ENCODE measurements around the gene IMPDH1.

The IMPDH1 gene

DNA sequence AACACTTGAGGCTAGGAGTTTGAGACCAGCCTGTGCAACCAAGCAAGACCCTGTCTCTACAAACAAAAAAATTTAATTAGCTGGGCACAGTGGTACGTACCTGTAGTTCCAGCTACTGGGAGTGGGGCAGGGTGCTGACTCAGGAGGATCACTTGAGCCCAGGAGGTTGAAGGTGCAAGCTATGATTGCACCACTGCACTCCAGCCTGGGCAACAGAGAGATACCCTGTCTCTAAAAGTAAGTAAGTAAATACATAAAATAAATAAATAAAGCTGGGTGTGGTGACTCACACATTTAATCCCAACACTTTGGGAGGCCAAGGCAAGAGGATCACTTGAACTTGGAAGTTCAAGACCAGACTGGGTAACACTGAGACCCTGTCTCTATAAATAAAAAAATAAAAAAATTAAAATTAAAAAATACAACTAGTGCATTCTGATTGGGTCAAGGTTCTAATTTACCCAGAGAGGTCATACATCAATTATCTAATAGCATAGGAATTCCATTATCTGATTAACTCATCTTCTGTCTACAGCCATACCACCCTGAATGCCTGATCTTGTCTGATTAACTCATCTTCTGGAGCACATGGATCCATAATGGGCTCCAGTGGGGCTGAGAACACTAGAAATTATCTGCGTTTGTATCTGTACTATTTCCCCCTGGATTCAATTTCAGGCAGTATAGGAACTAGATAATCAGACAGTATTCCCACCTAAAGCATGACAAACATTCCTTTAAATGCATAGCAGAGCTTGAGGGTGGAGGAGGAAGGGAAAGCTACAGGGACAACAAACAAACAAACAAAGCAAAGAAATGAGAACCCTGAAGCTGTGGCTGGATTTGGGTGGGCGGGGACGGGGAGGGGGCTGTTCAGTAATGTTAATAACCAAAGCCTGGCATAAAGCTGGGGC is 24.9 kb upstream of the IMPDH1 start:
- DNase-seq = no peak

GRCh38 chr7:128431754-128432153 is 22.0 kb upstream of the IMPDH1 start:
- DNase-seq = no peak

DNA sequence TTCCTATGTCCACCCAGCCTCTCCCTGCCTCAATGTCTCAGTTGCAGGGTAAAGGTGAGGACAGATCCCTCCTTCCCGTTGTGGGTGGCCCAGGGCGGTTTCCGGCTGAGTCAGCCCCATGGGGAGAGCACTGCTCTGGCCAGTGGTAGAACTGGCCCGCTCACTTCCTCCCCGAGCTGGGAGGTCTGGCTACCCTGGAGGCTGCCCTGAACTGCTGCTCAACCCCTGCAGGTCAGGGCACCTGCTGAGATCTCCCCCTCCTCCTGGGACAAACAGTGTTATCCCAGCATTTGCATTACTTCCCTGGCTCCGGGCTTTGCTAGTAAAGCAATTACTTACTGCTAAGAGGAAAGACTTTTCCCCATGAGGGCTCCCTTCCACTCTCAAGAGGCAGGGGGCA is 21.4 kb upstream of the IMPDH1 start:
- DNase-seq = no peak

- no peak for DNase-seq
These were observed 20.4 kb upstream of the IMPDH1 start for GRCh38 chr7:128430207-128430606.

- DNase-seq = peak; percentile 87
These were observed 17.6 kb upstream of the IMPDH1 start for GRCh38 chr7:128427289-128427891.

- peak; percentile 85 for DNase-seq
These were observed 16.1 kb upstream of the IMPDH1 start for GRCh38 chr7:128425850-128426249.

- no peak for DNase-seq
These were observed 15.0 kb upstream of the IMPDH1 start for GRCh38 chr7:128424686-128425275.

DNA sequence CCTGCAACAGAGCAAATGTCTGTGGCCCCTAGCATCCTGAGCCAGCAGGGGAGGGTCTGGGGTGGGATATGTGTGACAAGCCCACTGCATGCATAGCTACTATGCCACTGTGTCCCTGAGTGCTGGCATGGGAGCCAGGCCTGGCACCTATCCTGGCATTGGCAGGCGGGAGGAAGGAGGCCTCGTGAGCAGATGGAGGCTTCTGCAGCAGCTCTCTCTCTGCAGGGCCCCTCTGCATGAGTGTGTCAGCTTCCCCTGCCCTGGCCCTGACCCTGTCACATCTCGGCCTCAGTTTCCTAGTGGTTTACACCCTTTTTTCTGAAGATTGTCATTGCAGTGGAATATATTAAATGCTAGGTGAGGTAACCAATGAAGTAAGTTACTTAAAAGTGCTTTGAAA is 13.1 kb upstream of the IMPDH1 start:
- DNase-seq = no peak

GRCh38 chr7:128422037-128422436 is 12.3 kb upstream of the IMPDH1 start:
- no peak for DNase-seq

DNA sequence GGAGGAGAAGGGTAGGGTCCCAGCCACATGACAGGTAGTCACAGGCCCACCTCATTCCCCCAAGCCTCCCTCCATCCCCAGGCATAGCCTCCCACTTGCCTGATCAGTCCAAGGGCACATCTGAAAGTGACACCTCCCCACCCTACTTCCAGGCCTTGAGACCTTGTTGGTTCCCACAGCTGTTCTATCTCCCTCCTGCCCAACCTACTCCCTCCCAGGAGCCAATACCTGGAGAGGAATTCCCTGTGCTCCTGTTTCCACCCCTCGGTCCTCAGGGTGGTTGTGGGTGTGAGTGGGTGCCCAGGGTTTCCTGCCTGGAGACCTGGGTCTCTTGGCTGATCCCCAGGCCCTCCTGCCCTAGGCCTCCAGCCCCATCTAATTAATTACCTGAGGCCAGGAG is 11.6 kb upstream of the IMPDH1 start:
- no peak for DNase-seq

DNA sequence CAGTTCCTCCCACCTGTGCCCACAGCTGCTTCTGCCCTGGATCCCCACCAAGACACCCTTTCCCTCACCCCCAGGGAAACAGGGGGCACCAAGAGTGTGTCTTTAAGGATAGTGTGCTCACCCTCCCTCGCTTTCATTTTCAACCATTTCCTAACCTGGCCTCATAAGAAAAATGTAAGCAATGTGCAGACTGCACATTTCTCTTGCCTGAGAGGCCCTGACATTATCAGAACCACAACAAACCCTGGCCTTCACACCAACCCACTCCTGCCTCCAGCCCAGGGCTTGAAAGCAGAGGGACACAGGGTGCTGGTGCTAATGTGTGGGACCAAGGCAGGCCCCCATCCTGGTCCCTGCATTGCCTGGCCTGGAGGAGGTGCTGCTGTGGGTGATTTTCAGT is 11.0 kb upstream of the IMPDH1 start:
- DNase-seq = no peak

GRCh38 chr7:128419257-128419656 is 9.5 kb upstream of the IMPDH1 start:
- DNase-seq = no peak

DNA sequence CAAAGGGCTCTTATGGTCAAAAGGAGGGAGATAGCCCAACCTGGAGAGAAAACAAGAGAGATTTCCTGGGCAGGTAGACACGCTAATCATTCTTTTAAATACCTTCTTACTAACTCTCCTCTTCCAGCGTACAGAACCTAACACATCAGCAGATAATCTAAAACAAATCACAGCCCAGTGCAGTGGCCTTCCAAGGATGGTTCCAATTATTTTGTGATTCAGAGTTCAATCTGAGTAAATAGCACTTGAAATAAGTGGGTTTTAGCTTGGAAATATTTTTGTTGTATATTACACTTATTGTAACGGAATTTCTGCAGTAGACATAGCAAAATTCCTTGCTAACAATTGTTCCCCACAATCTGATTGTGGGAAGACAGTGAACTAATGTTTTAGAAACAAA is 7.3 kb upstream of the IMPDH1 start:
- no peak for DNase-seq

DNA sequence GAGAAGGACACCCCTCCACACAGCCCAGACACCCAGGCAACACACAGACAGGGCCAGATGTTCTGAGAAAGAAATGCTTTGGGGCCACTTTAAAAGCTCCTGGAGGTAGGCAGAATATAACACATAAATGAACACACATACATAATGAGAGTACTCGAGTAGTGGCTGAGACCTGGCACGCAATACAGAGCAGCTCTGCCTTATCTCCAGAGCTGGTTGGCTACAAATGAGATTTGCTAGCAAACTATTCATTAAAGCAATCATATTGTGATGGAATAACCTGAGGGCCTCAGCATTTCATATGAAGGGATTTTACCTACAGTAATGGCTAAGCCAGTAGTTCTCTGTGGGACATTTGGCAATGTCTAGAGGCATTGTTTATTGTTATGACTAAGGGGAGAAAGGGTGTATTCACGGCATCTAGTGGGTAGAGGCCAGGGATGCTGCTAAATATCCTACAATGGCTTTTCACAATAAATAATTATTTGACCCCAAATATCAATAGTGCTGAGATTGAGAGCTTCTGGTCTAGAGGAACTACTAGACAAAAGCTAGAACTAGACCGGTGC is 5.5 kb upstream of the IMPDH1 start:
- no peak for DNase-seq

DNA sequence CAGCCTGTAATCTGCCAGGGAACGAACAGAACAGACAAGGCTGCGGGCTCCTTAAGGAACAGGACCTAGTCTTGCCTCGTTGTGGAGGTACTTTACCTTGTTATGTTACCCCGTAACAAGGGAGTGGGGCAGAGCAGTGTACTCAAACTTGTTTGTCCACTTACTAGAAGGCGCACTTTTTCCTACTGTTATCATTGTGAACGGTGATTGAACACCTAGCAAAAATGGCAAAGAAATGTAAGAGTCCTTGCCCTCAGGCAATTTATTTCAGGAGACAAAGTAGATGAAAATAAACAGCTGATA is 620 bp upstream of the IMPDH1 start:
- no peak for DNase-seq

- peak; percentile 99 for DNase-seq
These were observed 830 bp downstream of the IMPDH1 start for GRCh38 chr7:128408709-128409595.

- peak; percentile 98 for DNase-seq
These were observed 1.8 kb downstream of the IMPDH1 start for GRCh38 chr7:128407751-128408708.

DNA sequence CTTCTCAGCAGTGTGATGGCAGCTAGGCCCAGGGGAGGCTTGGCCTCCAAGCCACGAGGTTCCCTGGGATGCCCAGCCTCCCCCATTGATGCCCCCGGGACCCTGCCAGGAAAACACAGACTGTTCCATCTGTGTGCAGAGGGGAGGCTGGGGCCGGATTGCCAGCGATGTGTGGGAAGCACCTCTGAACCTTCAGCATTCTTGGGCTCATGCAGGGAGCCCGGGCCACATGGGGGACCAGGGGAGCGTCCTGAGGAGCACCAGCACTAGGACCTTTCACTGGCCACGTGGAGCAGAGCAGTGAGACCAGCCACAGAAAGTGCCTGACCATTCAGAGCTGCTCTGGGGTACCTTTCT is 2.6 kb downstream of the IMPDH1 start:
- DNase-seq = peak; percentile 42

DNA sequence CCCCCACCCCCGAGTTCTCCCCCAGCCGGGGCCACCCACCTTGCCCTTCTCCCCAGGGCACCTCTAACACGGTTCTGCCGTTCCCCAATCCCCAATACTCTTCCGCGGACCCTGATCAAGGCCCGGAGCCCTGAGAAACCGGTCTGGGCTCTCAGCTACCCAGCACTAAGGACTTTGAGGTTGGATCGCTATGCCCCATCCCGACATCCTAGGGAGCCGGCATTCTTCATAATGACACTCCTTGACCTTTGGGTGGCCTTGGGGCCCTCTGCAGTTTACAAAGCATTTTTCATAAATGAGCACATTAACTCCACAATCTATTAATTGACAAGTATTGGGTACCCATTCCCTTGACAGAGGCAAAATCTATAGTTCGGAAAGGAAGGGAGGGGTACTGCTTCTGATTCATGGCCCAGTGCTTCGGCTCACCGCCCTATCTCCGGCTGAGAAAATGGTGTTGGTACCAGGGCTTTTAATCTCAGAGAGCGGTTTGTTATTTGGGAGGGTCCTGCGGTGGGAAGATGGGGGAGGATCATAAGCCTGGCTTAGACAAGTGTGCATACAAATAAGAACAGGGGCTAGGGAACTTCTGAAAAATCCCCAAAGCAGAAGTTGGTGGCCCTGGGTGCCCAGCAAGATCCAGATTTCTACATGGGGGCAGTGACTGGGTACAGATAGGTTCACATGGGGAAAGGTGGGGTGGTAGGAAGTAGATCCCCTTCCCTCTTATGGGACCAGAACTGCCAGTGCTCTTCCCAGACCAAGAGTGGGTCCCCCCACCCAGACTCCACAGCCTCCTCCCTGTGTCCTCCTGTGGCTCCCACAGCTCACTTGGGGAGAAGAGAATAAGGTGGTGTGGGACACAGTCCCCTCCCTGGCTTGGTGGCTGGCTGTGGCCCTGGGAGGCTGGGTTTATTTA is 3.2 kb downstream of the IMPDH1 start:
- peak; percentile 52 for DNase-seq

GRCh38 chr7:128405471-128406313 is 4.1 kb downstream of the IMPDH1 start:
- peak; percentile 80 for DNase-seq

All from NCI-H82 (cell line).